Heart right ventricle (tissue), 16 donors: Measurements from ENCODE around the gene ERVH48-1. TPM values are rescaled to one million over a fixed set of nuclear protein-coding genes. Genes with fewer than 3 reads are reported as not detected.
"Not testable (repeated sequence)": the region's sequence is repeated elsewhere in the genome, so short reads cannot be mapped to it uniquely, and the experiment has no call there.

Source experiments
- ATAC-seq, 8 donors: fragments of 200-7000 bp; cut with Tn5 transposase; one replicate each; pipeline ENCODE4 v1.9.1; 2020; ENCODE audit warnings: mild to moderate bottlenecking in 8 of 8, moderate library complexity in 8 of 8, moderate number of reproducible peaks in 1 of 8
- DNase-seq, 2 donors: peaks; one replicate each; pipeline ENCODE4 v3.0.0-alpha.2; 2020
- H3K27ac ChIP-seq, 10 donors: fragments of 200-600 bp; sonication (generic) in 2 of 10; one replicate each; pipeline versions ENCODE4 v1.5.0 to v1.8.0; 2020 to 2022; ENCODE audit warnings: mild to moderate bottlenecking in 3 of 10
- H3K27me3 ChIP-seq, 7 donors: fragments of 200-600 bp; one replicate each; pipeline ENCODE4 v1.8.0; 2021 to 2022; ENCODE audit warnings: mild to moderate bottlenecking in 2 of 7
- H3K36me3 ChIP-seq, 9 donors: fragments of 200-600 bp; sonication (generic) in 1 of 9; one replicate each; pipeline versions ENCODE4 v1.5.0 to v1.8.0; 2020 to 2022; ENCODE audit warnings: mild to moderate bottlenecking in 2 of 9
- H3K4me1 ChIP-seq, 9 donors: fragments of 200-600 bp; sonication (generic) in 1 of 9; one replicate each; pipeline versions ENCODE4 v1.5.0 to v1.8.0; 2020 to 2022; ENCODE audit warnings: mild to moderate bottlenecking in 4 of 9
- H3K4me3 ChIP-seq, 10 donors: fragments of 200-600 bp; sonication (generic) in 2 of 10; one replicate each; pipeline versions ENCODE4 v1.5.0 to v1.8.0; 2020 to 2022; ENCODE audit warnings: mild to moderate bottlenecking in 7 of 10, moderate library complexity in 2 of 10
- H3K9me3 ChIP-seq, 11 donors: fragments of 200-600 bp in 10 of 11; sonication (generic) in 2 of 11; one replicate each; pipeline versions ENCODE4 v1.5.0 to v1.8.0; 2013 to 2022; ENCODE audit warnings: mild to moderate bottlenecking in 2 of 11, control low read depth in 1 of 11, moderate library complexity in 1 of 11
- WGBS, 2 donors: extraction: QIAGEN DNeasy Blood & Tissue Kit; methylation state at CpG; one replicate each; pipeline ENCODE4 v1.1.7; 2013; ENCODE audit warnings: inconsistent platforms in 1 of 2; 5-methylcytosine and 5-hydroxymethylcytosine counted together
- intact Hi-C, 10 donors: fragments of 100-400 bp; cut with DNase I; formaldehyde crosslinking; loops; one replicate each; pipeline versions ENCODE4 v1.11.1 to v1.14.2; 2022
- polyA plus RNA-seq, 2 donors: library from polyadenylated mRNA; stranded (reverse); fragments of 200-250 nt; gene quantifications; one replicate each; pipeline ENCODE4 v1.2.3, GENCODE V29; 2013
- total RNA-seq, 10 donors: library from RNA; stranded (reverse); fragmentation: NEBNext Ultra II Directional in 3 of 10; extraction: Animal tissue kit (Norgen Biotek cat#: 25700) in 3 of 10; gene quantifications; one replicate each; pipeline versions ENCODE4 v1.2.1 to v1.2.4, GENCODE V29; 2021 to 2023
- TF ChIP-seq, protein P1 (sequence below), 9 donors: fragments of 200-600 bp; sonication (generic) in 2 of 9; IDR thresholded peaks; one replicate each; pipeline versions ENCODE4 v1.5.0 to v1.8.0; 2021 to 2022; ENCODE audit warnings: antibody characterized with exemption in 9 of 9, mild to moderate bottlenecking in 5 of 9, moderate library complexity in 1 of 9
- donor health status: Arrhythmogenic right ventricular cardiomyopathy.
- donor health status: ischemic (EF 13 %, LVEDD 7.1; RV severe dilation, severe dysfunction).
- donor health status: healthy with polysubstance abuse.
- donor health status: DM: no; HTN: yes; CAD: no.
- donor health status: DM: no; HTN: no; CAD: no.
- donor health status: ischemic (EF 25% LVEDD 6.9; RV normal size, moderate dysfunction).
- donor health status: ischemic (EF 25% LVEDD 5.7; RV mildly dilated, moderate dysfunction).
- donor health status: healthy.
- donor health status: DM: yes; HTN: yes; CAD: no.
- donor health status: Ischemic cardiomyopathy.
- donor health status: ischemic (EF 35%, LVEDD 5.7; RV mildly dilated, moderate dysfunction).
- donor health status: nonischemic (EF 11% LVEDD 7.7; RV severe dilation, severe dysfunction).
- donor health status: DM: yes; HTN: yes; CAD: no.
- donor health status: PGD.
- donor health status: ischemic (EF 29% LVEDD 5.4; RV normal size, mild dysfunction).
- donor health status: nonischemic (EF 23%, LVEDD 6.1; RV moderate dilation, normal function).

Gene ERVH48-1
- total and polyA plus RNA-seq, 12 donors: 0.03 to 0.09 TPM; not detected in 10

DNA sequence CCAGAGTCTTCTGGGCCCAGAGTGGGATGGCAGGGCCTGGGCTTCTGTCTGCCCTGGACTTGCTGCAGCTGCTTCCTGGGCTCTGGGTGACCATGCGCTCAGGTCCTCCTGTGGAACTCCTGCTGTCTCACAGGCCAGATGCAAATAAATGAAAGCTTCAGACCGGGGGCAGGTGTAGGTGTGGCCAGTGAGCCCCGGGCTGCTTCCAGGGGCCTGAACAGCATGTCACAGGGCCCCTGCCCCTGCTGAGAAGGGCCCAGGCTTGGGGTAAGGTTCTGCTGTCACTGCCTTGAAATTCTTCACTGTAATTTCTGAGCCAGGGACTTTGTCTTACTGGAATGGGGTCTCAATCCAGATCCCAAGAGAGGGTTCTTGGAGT lies 46.5 kb upstream of the ERVH48-1 start:
- Histone ChIP-seq H3K9me3 (peaks cover 0 to 4% (median 0%) of the 10 kb centered on the region in 11 donors), H3K4me3 (no peak overlapping the region), H3K27me3 (no peaks in the 10 kb centered on the region), H3K27ac (peak overlapping the region in 2 of 10 donors; percentile 56 to 88), H3K4me1 (peaks cover 0 to 34% (median 20%) of the 10 kb centered on the region in 9 donors), H3K36me3 (no peaks in the 10 kb centered on the region)
- WGBS, 2 donors: 59 to 66% methylated on average over 3 of the region's 3 CpGs
- DNase-seq (no peak), ATAC-seq (no peak)
- intact Hi-C loops: loop anchor here in 3 of 10 donors (5.0 to 10.0 kb wide), 4 partner anchors 47 to 580 kb away; partner anchors contain the start of genes NDUFV3 (in 2 of the 3), ERVH48-1 (in 1 of the 3) and SLC37A1 (in 1 of the 3)
- TF ChIP-seq, protein P1, sequence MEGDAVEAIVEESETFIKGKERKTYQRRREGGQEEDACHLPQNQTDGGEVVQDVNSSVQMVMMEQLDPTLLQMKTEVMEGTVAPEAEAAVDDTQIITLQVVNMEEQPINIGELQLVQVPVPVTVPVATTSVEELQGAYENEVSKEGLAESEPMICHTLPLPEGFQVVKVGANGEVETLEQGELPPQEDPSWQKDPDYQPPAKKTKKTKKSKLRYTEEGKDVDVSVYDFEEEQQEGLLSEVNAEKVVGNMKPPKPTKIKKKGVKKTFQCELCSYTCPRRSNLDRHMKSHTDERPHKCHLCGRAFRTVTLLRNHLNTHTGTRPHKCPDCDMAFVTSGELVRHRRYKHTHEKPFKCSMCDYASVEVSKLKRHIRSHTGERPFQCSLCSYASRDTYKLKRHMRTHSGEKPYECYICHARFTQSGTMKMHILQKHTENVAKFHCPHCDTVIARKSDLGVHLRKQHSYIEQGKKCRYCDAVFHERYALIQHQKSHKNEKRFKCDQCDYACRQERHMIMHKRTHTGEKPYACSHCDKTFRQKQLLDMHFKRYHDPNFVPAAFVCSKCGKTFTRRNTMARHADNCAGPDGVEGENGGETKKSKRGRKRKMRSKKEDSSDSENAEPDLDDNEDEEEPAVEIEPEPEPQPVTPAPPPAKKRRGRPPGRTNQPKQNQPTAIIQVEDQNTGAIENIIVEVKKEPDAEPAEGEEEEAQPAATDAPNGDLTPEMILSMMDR (IDR thresholded peaks at IDR 0.05): no peak

DNA sequence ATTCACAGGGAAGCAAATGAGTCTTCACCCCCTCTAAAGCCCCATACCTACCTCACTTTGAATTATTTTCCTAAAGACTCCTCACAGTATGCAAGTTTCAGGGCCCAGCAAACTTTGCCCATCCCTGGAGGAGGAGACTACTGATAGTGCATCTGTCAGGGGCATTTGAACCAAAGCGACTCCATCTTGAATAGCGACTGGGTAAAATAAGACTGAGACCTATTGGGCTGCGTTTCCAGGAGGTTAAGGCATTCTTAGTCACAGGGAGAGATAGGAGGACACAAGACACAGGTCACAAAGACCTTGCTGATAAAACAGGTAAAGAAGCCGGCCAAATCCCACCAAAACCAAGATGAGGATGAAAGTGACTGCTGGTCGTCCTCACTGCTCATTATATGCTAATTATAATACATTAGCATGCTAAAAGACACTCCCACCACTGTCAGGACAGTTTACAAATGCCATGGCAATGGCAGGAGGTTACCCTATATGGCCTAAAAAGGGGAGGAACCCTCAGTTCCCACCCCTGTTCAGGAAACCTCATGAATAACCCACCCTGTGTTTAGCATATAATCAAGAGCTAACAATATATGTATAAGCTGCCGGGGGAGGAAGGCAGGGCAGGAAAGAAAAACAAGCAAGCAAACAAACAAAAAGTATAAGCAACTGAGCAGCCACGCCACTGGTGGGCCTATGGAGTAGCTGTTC lies 45.7 kb upstream of the ERVH48-1 start:
- DNase-seq (no peak), ATAC-seq (no peak)
- Histone ChIP-seq H3K36me3 (no peaks in the 10 kb centered on the region), H3K4me3 (no peak overlapping the region), H3K4me1 (peaks cover 0 to 29% (median 12%) of the 10 kb centered on the region in 9 donors), H3K27ac (peak overlapping the region in 1 of 10 donors; percentile 88), H3K9me3 (no peaks in the 10 kb centered on the region), H3K27me3 (no peaks in the 10 kb centered on the region)
- intact Hi-C loops: loop anchor here in 3 of 10 donors (5.0 to 10.0 kb wide), 4 partner anchors 46 to 579 kb away; partner anchors contain the start of genes NDUFV3 (in 2 of the 3), ERVH48-1 (in 1 of the 3) and SLC37A1 (in 1 of the 3)
- 84 to 85% methylated on average over 7 of the region's 7 CpGs for WGBS, 2 donors
- TF ChIP-seq, protein P1 (IDR thresholded peaks at IDR 0.05): no peak

DNA sequence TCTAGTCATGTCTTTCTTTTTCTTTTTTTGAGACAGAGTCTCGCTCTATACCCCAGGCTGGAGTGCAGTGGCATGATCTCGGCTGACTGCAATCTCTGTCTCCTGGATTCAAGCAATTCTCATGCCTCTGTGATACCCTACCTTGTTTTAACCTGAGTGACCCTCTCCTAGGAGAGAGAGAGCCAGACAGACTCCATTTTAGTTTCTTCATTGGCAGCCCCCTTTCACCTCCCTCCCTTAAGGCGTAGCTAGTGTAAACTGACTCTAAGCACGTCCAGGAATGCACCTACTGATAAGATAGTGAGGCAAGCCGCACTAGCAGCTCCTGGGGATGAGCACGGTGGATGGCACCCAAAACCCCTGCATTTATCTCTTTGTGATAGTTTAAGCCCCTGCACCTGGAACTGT lies 43.8 kb upstream of the ERVH48-1 start:
- intact Hi-C loops: no loop called here
- ATAC-seq (no peak), DNase-seq (no peak)
- Histone ChIP-seq H3K9me3 (no peaks in the 10 kb centered on the region), H3K36me3 (no peaks in the 10 kb centered on the region), H3K27ac (no peak overlapping the region), H3K4me3 (no peak overlapping the region), H3K4me1 (peaks cover 0 to 22% (median 5%) of the 10 kb centered on the region in 9 donors), H3K27me3 (no peaks in the 10 kb centered on the region)
- 37 to 49% methylated on average over 6 of the region's 6 CpGs for WGBS, 2 donors
- TF ChIP-seq, protein P1 (IDR thresholded peaks at IDR 0.05): no peak

DNA sequence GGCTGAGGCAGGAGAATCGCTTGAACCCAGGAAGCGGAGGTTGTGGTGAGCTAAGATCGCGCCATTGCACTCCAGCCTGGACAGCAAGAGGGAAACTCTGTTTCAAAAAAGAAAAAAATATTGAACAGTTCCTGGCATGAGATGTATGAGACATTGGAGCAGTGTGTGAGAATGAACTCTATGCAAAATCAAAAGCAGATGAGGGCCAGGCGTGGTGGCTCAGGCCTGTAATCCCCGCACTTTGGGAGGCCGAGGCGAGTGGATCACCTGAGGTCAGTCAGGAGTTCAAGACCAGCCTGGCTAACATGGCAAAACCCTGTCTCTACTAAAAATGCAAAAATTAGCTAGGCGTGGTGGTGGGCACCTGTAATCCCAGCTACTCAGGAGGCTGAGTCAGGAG lies 42.2 kb upstream of the ERVH48-1 start:
- WGBS, 2 donors: 96 to 97% methylated on average over 9 of the region's 9 CpGs
- H3K36me3 ChIP-seq, H3K27ac ChIP-seq, ATAC-seq, H3K4me1 ChIP-seq, H3K27me3 ChIP-seq, H3K9me3 ChIP-seq, intact Hi-C loops, DNase-seq, H3K4me3 ChIP-seq: not testable (repeated sequence)

DNA sequence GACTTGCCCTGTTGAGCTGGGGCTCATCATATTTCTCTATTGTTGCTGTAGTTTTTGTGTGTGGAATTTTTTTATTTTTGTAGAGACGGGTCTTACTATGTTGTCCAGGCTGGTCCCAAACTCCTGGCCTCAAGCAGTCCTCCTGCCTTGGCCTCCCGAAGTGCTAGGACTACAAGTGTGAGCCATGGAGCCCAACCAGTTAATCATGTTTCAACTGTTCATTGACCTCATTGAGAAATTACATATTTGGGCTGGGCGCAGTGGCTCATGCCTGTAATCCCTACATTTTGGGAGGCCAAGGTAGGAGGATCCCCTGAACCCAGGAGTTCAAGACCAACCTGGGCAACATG lies 39.8 kb upstream of the ERVH48-1 start:
- WGBS, 2 donors: 65 to 80% methylated on average over 3 of the region's 3 CpGs
- ATAC-seq (no peak), DNase-seq (no peak)
- H3K27me3 ChIP-seq: no peaks in the 10 kb centered on the region
- intact Hi-C loops: no loop called here
- TF ChIP-seq, protein P1 (IDR thresholded peaks at IDR 0.05): no peak
- no peaks in the 10 kb centered on the region for H3K36me3 ChIP-seq
- H3K27ac ChIP-seq: no peak overlapping the region
- no peaks in the 10 kb centered on the region for H3K4me1 ChIP-seq
- H3K4me3 ChIP-seq: no peak overlapping the region
- no peaks in the 10 kb centered on the region for H3K9me3 ChIP-seq
